GM10847 (cell line): ENCODE results near the gene SMIM45.

Experiments used
- POLR2A ChIP-seq: IDR thresholded peaks from 2 replicates; pipeline ENCODE4 v1.6.1; 2011; ENCODE audit not compliant: insufficient read length; ENCODE audit errors: extremely low read depth

SMIM45 gene

DNA sequence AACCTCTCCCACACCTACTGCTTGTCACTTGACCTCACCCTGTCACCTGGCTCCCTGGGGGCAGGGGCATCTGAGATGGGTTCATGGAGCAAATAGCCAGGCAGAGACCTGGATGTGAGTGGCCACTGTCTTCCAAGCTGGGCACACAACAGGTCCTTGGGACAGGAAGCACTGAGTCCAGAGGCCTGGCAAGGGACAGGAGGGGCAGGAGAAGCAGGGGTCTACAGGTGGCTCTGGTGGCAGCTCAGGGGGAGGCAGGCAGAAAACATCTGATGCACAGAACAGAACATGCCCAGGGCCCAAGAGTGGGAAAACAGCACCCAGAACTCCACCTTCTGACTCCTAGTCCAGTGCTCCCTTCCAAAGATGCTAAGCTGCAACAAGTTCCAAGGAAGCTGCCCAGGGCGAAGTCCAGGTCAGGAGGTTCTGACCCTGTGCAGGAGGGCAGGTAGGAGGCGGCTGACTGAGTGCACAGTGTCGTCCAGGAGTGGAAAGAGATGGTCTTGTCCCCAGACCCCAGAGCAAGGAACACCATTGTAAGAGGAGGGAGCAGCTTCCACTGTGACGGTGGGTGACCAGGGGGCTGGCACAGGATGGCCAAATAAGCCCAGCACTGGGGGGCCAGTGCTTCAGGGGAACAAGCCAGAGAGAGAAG is 28.9 kb upstream of the SMIM45 start:
- TF ChIP-seq POLR2A = no peak

DNA sequence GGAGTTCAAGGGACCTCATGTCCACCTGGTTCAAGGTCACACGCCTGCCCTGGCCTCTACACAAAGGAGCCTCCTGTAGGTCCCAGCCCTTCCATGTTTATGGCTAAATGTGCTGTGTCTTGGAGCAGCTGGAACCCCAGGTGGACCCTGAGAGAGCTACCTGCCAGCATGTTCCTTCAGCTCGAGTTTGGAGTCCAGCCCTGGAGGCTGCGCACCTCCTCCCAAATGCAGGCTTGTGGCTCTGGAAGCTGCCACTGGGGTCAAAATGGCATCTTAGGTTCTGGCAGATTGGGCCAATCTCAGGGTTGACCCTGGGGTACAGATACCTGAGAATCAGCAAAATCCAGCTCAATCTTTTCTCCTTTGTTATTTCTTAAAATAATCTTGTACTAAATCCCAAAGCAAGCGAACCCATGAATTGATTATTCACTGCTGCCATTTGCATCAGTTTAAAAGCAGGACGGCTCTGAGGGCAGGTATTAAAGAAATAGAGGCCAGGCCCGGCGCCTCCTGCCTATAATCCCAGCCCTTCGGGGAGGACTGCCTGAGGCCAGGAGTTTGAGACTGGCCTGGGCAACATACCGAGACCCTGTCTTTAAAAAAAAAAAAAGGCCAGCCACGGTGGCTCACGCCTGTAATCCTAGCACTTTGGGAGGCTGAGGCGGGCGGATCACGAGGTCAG is 28.2 kb upstream of the SMIM45 start:
- no peak for TF ChIP-seq POLR2A

DNA sequence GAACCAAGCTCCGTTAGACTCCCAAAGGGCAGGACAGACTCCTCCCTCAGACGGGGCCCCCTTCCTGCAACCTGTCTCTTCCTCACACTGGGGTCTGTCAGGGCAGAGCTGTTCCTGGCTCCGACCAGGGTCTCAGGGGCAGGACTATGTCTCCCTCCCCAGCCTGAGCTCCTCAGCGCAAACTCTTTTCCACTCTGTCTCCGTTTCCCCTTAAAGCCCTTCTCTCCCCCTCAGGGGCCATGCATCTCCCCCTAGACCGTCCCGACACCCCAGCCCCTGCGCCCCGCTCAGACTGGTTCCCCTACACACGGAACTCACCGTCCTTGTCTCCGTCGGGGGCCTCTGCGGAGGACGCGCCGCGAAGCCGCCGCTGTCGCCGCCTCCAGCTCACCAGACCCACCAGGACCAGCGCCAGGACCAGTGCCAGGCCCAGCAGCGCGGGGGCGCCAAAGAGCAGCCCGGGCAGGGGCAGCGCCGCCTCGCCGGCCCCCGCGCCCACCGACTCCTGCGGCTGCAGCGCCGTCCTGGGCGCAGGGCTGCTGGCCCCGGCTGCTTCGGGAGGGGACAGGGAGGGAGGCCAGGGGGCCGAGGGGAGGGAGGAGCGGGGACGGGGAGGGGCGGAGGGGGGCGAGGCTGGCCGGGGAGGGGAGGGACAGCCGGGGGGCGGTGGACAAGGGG is 26.0 kb upstream of the SMIM45 start:
- TF ChIP-seq POLR2A = peak; percentile 27

DNA sequence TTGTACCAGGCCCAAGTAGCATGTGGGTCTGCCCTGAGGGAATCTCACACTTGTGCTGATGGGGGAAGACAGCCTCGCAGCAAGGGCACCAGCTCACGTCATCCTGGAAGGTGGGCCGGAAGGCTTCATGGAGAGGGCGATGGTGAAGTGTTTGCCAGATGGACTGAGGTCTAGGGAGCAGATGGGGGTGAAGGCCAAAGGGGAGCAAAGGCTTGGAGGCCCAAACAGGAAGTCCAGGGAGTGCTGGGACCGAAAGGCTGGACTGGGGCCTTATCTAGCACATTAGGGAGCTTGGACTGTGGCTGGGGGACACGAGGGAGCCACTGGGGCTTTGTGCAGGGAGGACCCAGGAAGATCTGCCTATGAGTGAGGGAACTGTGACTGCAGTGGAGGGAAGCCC is 24.1 kb upstream of the SMIM45 start:
- TF ChIP-seq POLR2A = no peak

DNA sequence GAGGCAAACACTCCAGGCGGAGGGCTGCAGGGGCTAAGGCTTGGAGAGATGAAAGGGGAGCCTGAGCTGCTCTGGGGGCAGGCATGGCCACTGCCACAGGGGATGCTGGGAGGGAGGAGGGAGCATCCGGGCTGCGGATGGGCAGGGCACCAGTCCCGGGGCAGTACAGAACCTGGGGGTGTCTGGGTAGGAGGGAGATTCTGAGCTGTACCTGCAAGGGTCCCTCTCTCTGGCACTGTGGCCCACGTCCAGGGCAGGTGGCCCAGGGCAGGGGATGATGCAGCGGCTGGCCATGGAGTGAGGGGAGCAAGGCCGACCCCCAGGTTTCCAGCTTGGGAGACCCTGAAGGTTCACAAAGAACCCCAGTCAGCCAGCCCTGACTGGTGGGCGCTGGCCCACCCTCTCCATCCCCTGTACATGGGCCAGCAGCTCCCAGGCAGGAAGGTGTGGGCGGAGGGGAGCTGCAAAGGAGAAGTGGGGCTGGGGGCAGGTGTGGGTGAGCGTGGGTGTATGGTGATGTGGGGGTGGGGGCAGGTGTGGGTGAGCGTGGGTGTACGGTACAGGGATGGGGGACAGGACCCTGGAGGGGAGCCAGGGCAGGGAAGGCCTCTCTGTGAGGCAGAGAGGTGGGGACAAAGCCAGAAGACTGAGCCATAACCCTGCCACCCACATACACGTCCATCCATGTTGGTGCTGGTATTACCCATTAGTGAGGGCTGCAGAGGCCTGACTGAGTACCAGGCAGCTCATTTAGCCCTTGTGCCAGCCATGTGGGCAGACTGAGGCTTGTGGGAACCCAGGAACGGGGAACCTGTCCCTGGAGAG is 23.1 kb upstream of the SMIM45 start:
- no peak for TF ChIP-seq POLR2A

DNA sequence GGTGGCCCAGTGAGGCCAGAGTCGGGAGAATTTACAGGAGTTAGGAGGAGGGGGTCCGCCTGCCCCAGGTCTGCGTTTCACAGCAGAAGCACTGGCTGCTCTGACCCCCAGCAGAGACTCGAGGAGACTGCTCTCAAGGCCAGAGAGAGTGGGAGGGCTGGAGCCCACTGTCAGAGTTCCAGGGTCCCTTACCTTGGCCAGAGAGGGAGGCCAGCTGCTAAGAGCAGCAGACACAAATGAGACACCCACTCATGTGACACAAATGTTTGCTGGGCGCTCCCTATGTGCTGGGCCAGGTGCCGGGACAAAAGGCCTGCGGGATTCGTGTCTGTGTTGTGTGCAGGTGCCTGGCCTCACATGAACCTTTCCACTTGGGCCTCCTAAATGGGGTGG is 22.5 kb upstream of the SMIM45 start:
- no peak for TF ChIP-seq POLR2A

DNA sequence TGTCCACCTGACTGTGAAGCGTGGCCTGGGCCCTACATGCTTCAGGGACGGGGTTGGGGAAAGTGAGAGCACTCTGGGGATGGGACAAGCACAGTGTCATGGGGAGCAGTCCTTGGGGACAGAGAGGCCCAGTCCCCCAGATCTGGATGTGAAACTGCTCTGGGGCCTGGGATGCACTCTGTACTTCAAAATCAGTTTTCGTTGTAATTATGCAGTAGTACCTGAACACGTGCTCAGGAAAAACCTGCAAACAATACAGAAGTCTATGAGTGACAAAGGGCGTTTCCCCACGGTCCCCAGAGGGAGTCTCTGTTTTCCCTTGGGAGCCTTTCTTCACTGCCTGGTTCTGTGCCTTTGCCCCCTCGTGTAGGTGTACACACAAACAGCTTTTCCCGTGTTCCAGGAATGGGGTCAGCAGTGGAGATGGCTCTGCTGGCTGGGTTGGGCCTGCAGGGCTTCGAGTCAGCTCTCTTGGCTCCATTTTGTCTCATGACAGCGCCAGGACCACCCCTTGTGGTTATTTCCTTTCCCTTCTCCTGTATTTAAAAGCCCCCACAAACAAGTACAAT is 20.2 kb upstream of the SMIM45 start:
- TF ChIP-seq POLR2A = peak; percentile 21

DNA sequence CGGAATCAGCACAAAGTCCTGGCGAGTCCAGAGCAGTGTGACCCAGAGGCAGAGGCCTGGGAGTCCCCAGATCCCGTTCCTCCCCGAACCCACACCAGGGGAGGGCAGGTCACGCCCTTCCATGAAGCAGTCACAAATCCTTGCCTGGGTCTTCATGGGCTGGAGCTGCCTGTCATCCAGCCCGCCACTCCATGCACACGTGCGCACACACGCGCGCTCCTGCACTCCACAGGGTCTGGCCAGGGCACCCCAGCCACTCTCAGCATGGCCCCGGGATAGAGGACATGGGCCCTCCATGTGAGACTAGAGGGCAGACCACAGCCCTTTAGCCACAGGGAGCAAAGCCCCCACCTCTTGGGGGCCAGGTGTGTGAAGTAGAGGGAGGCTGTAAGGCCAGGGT is 19.6 kb upstream of the SMIM45 start:
- TF ChIP-seq POLR2A = no peak

DNA sequence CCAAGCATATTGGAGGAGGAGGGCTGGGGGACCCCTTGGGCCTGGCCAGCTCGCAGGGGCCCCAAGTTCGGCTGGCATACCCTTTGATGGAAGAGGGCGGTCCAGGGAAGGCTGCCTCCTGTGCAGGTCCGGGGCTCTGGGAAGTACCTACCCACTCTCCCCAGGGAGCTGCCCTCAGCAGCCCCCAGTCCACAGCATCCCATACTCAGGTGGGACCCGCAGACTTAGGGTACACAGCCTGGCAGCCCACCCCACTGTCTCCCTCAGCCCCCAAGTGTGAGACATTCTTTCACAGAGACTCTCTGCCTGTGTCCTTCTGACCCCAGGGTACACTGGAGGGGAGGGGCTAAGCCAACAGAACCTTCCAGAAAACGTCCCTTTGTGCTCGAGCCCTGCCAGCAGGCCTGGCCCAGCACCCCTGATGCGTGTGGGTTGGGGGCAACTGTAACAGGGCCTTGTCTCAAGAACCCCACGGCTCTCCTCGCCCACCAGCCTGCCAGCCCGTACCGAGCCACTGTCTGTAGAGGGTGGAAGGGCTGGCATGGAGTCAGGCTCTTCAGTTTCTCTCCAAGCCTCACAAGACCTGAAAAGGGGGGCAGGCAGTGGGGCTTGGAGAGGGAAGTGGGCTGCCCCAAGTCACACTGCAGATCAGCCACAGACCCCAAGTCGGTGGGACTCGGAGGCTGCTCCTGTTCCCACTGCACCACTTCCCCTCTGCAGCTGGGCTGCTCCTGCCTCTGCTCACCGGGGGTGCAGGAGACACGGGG is 18.4 kb upstream of the SMIM45 start:
- no peak for TF ChIP-seq POLR2A

DNA sequence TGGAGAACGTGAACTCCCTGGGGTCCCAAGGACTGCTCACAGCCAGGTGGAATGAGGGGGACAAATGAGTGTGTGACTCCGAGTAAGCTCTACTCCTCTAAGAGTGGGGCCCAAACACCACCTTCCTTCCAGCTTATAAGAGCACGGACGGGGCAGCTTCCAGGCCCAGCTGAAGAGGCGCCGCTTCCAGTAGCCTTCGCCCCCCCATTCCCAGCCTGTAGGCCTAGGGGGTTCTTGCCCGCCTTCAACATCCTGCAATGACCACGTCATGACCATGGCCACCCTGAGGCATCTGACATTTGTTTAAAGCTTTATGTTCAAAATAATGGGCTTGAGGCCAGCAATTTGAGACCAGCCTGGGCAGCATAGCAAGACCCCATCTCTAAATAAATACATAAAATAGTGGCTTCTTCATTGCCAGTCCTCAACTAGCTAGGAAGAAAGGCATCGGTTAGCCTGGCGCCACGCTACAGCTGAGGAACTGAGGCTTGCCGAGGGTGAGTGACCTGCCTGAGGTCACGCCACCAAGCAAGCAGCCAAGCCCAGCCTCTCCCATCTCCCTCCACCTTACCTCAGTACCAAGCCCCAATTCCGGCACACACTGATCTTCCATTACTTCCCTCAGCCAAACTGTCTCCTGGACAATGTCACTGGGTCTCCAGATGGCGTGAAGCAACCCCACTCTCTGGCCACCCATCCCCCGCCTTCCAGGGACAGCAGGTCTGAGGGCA is 17.5 kb upstream of the SMIM45 start:
- TF ChIP-seq POLR2A = no peak

DNA sequence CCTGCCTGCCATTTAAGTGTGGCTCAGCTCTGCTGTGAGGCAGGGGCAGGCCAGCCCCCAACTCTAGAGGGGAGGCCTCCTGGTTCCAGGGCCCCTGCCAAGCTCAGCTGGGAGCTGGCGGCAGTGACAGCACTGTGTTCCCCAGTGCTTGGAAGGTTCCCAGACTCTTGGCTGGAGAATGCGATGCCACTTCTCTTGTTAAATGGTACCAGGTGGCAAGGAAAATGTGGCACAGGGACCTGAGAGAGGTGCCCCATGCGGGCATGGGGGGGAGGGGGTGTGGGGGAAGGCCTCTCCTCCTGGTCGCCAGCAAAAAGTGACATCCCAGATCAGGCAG is 17.0 kb upstream of the SMIM45 start:
- no peak for TF ChIP-seq POLR2A

DNA sequence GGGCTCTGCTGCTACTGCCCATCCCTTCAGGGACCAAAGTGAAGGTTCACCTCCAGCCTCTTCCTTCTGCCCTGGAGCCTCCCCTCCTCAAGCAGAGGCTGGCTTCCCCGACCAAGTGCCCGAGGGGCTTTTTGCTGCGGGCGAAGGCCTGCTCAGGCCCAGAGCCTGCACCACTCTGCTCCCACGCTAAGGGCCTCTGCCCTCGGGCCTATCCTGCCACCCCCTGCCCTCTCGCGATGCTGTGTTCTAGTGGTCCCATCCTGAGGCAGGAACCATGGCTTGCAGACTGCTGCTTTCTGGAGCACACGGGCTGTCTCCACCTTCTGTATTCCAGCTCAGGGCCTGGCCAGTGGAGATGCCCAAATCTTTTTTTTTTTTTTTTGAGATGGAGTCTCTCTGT is 16.4 kb upstream of the SMIM45 start:
- no peak for TF ChIP-seq POLR2A

DNA sequence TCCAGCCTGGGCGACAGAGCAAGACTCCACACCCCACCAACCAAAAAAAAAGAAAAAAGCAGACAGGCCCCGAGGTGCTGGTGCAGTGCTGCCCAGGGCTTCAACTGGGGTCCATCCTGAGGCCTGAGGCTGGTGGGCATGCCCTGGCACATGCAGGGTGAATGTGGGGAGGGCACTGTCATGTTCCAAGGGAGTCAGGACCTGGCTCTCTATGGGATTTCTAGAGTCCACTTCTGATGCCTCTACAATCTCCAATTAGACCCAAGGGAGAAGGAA is 15.1 kb upstream of the SMIM45 start:
- no peak for TF ChIP-seq POLR2A
